Suprapubic skin (tissue), 4 donors: ENCODE measurements around the gene STRN4. TPM values are rescaled to one million over a fixed set of nuclear protein-coding genes. Genes with fewer than 3 reads are reported as not detected.

Source experiments
- DNase-seq, 2 donors: peaks; one replicate each; pipeline ENCODE4 v3.0.0-alpha.2; 2019; ENCODE audit warnings: low spot score in 2 of 2
- H3K27ac ChIP-seq: fragments of 200-600 bp; sonication (generic); one replicate; pipeline ENCODE4 v1.5.1; 2019
- H3K27me3 ChIP-seq: fragments of 200-600 bp; sonication (generic); one replicate; pipeline ENCODE4 v1.5.1; 2019
- H3K36me3 ChIP-seq: fragments of 200-600 bp; sonication (generic); one replicate; pipeline ENCODE4 v1.5.1; 2019
- H3K4me1 ChIP-seq: fragments of 200-600 bp; sonication (generic); one replicate; pipeline ENCODE4 v1.5.1; 2019
- H3K4me3 ChIP-seq: fragments of 200-600 bp; sonication (generic); one replicate; pipeline ENCODE4 v1.5.1; 2019; ENCODE audit warnings: mild to moderate bottlenecking
- H3K9me3 ChIP-seq: fragments of 200-600 bp; sonication (generic); one replicate; pipeline ENCODE4 v1.5.1; 2019
- CTCF ChIP-seq, 2 donors: fragments of 200-600 bp in 1 of 2; fragments of 450-650 bp in 1 of 2; sonication (generic) in 1 of 2; IDR thresholded peaks; one replicate each; pipeline ENCODE4 v1.5.1; 2016 to 2019; ENCODE audit warnings: antibody characterized with exemption in 2 of 2, mild to moderate bottlenecking in 1 of 2, moderate library complexity in 1 of 2
- EP300 ChIP-seq: sonication (generic); formaldehyde crosslinking; IDR thresholded peaks from one replicate; pipeline ENCODE4 v1.6.1; 2017; ENCODE audit warnings: antibody characterized with exemption
- POLR2A ChIP-seq, 2 donors: fragments of 450-650 bp; IDR thresholded peaks; one replicate each; pipeline ENCODE4 v1.6.1; 2017; ENCODE audit warnings: antibody characterized with exemption in 2 of 2, mild to moderate bottlenecking in 2 of 2, moderate library complexity in 2 of 2
- POLR2AphosphoS5 ChIP-seq, 3 donors: sonication (generic); formaldehyde crosslinking; IDR thresholded peaks; one replicate each; pipeline ENCODE4 v1.6.1; 2017; ENCODE audit warnings: antibody characterized with exemption in 3 of 3
- WGBS: methylation state at CpG from one replicate; pipeline ENCODE4 v1.1.5; 2018; 5-methylcytosine and 5-hydroxymethylcytosine counted together
- total RNA-seq, 4 donors: library from RNA; depleted of rRNA; stranded (reverse); fragments of >200 nt; gene quantifications; one replicate each; pipeline ENCODE4 v1.1.0, GENCODE V29; 2016

The STRN4 gene
- total RNA-seq, 4 donors from 2014 or later: 73.2 to 87.6 (median 81.1) TPM

GRCh38 chr19:46685189-46685588, 61.1 kb downstream of the STRN4 start:
- no peaks in the 10 kb centered on the region for H3K9me3 ChIP-seq
- TF ChIP-seq CTCF (IDR thresholded peaks at IDR 0.05): no peak
- no peak for TF ChIP-seq EP300
- no peak for TF ChIP-seq POLR2AphosphoS5 (IDR thresholded peaks at IDR 0.05)
- TF ChIP-seq POLR2A (IDR thresholded peaks at IDR 0.05): no peak
- no peak overlapping the region for H3K27ac ChIP-seq
- H3K4me1 ChIP-seq: no peaks in the 10 kb centered on the region
- H3K27me3 ChIP-seq: no peaks in the 10 kb centered on the region
- no peak for DNase-seq
- 84% methylated on average over 3 of the region's 3 CpGs for WGBS
- H3K36me3 ChIP-seq: peaks cover 99% of the 10 kb centered on the region
- H3K4me3 ChIP-seq: no peak overlapping the region

- Histone ChIP-seq H3K4me3 (no peak overlapping the region), H3K4me1 (no peaks in the 10 kb centered on the region), H3K9me3 (no peaks in the 10 kb centered on the region), H3K27me3 (no peaks in the 10 kb centered on the region), H3K36me3 (peaks cover 94% of the 10 kb centered on the region), H3K27ac (no peak overlapping the region)
- no peak for DNase-seq
- TF ChIP-seq POLR2A (IDR thresholded peaks at IDR 0.05) (no peak), EP300 (no peak), POLR2AphosphoS5 (IDR thresholded peaks at IDR 0.05) (no peak), CTCF (IDR thresholded peaks at IDR 0.05) (no peak)
- WGBS: 78% methylated on average over 15 of the region's 26 CpGs
These were observed 68.0 kb downstream of the STRN4 start for GRCh38 chr19:46678110-46678732.

- no peaks in the 10 kb centered on the region for H3K27me3 ChIP-seq
- no peak for TF ChIP-seq CTCF (IDR thresholded peaks at IDR 0.05)
- no peak for TF ChIP-seq EP300
- TF ChIP-seq POLR2A (IDR thresholded peaks at IDR 0.05): no peak
- TF ChIP-seq POLR2AphosphoS5 (IDR thresholded peaks at IDR 0.05): no peak
- no peak for DNase-seq
- peaks cover 69% of the 10 kb centered on the region for H3K36me3 ChIP-seq
- no peak overlapping the region for H3K4me3 ChIP-seq
- WGBS: 94% methylated on average over 20 of the region's 21 CpGs
- H3K4me1 ChIP-seq: no peaks in the 10 kb centered on the region
- no peaks in the 10 kb centered on the region for H3K9me3 ChIP-seq
- no peak overlapping the region for H3K27ac ChIP-seq
These were observed 71.7 kb downstream of the STRN4 start for GRCh38 chr19:46674416-46675178.

- no peak for TF ChIP-seq POLR2A (IDR thresholded peaks at IDR 0.05)
- Histone ChIP-seq H3K4me3 (no peak overlapping the region), H3K27me3 (no peaks in the 10 kb centered on the region), H3K4me1 (no peaks in the 10 kb centered on the region), H3K36me3 (peaks cover 33% of the 10 kb centered on the region), H3K27ac (no peak overlapping the region), H3K9me3 (no peaks in the 10 kb centered on the region)
- no peak for DNase-seq
These were observed 75.4 kb downstream of the STRN4 start for GRCh38 chr19:46670813-46671212.

Other genes starting within 250 kb of the STRN4 start
- gene CALM3, start 145.1 kb downstream of the STRN4 start, total RNA-seq: 100 to 1,000 TPM in 1 of 4 donors, 10 to 100 TPM in 3; 56.0 to 102 (median 78.6) TPM
- gene PTGIR, start 121.4 kb downstream of the STRN4 start, total RNA-seq: 1 to 10 TPM in 3 of 4 donors, under 1 TPM in 1; 0.57 to 6.7 (median 2.4) TPM
- not detected for gene GNG8, start 110.2 kb downstream of the STRN4 start, total RNA-seq
- gene DACT3, start 85.3 kb downstream of the STRN4 start, total RNA-seq: 1 to 10 TPM in 3 of 4 donors, under 1 TPM in 1; 0.68 to 1.8 (median 1.2) TPM
- gene PRKD2, start 29.3 kb downstream of the STRN4 start, total RNA-seq: 100 to 1,000 TPM in 1 of 4 donors, 10 to 100 TPM in 3; 51.5 to 136 (median 61.2) TPM
- gene FKRP, start 393 bp downstream of the STRN4 start, total RNA-seq: 10 to 100 TPM in 1 of 4 donors, 1 to 10 TPM in 3; 7.1 to 15.2 (median 7.8) TPM
- gene SLC1A5, start 42.1 kb upstream of the STRN4 start, total RNA-seq: 100 to 1,000 TPM in 3 of 4 donors, 10 to 100 TPM in 1; 79.4 to 191 (median 131) TPM
- 10 to 100 TPM; 50.6 to 93.3 (median 75.0) TPM for gene AP2S1, start 104.4 kb upstream of the STRN4 start, total RNA-seq
- 10 to 100 TPM; 33.9 to 54.2 (median 46.5) TPM for gene ARHGAP35, start 114.5 kb upstream of the STRN4 start, total RNA-seq